Measurements from ENCODE around the gene NEBL. TPM values are rescaled to one million over a fixed set of nuclear protein-coding genes. Genes with fewer than 3 reads are reported as not detected.

Gene NEBL
- total RNA-seq, 1 experiment from 2014 or later, result 11.2 TPM

GRCh38 chr10:20817116-20817515 is 80.0 kb downstream of the NEBL start:
- CTCF ChIA-PET, result no interaction called here
- no TSS peak for BruUV-seq (replicated peaks)
- no peak for TF ChIP-seq CTCF (IDR thresholded peaks at IDR 0.05; ENCODE audit: unreplicated experiment)
- no peaks in the 10 kb centered on the region for H3K4me1 Mint-ChIP-seq (ENCODE audit: low read depth, unreplicated experiment)
- H3K4me3 Mint-ChIP-seq (ENCODE audit: low read depth, unreplicated experiment), result no peak overlapping the region
- intact Hi-C loops (cut with micrococcal nuclease; ENCODE audit: unreplicated experiment), result no loop called here
- DNase-seq, result no peak
- no peaks in the 10 kb centered on the region for H3K27me3 Mint-ChIP-seq (ENCODE audit: unreplicated experiment)
- no peaks in the 10 kb centered on the region for H3K36me3 Mint-ChIP-seq (ENCODE audit: insufficient read depth, unreplicated experiment)
- H3K9me3 Mint-ChIP-seq (ENCODE audit: low read depth, unreplicated experiment), result no peaks in the 10 kb centered on the region
- H3K27ac Mint-ChIP-seq (ENCODE audit: unreplicated experiment), result no peak overlapping the region

- no peak overlapping the region for H3K4me3 Mint-ChIP-seq (ENCODE audit: low read depth, unreplicated experiment)
- H3K36me3 Mint-ChIP-seq (ENCODE audit: insufficient read depth, unreplicated experiment), result no peaks in the 10 kb centered on the region
- intact Hi-C loops (cut with micrococcal nuclease; ENCODE audit: unreplicated experiment), result no loop called here
- H3K4me1 Mint-ChIP-seq (ENCODE audit: low read depth, unreplicated experiment), result no peaks in the 10 kb centered on the region
- H3K27me3 Mint-ChIP-seq (ENCODE audit: unreplicated experiment), result no peaks in the 10 kb centered on the region
- H3K9me3 Mint-ChIP-seq (ENCODE audit: low read depth, unreplicated experiment), result no peaks in the 10 kb centered on the region
- DNase-seq, result no peak
- CTCF ChIA-PET, result interaction anchor here (0.6 kb wide), 1 partner anchor 140 kb away, joined by 3 read pairs; no protein-coding TSS in a partner anchor
- BruUV-seq (replicated peaks), result no TSS peak
- H3K27ac Mint-ChIP-seq (ENCODE audit: unreplicated experiment), result no peak overlapping the region
- no peak for TF ChIP-seq CTCF (IDR thresholded peaks at IDR 0.05; ENCODE audit: unreplicated experiment)
Measured at GRCh38 chr10:20814116-20814515, 83.0 kb downstream of the NEBL start.

GRCh38 chr10:20811131-20811530 is 86.0 kb downstream of the NEBL start:
- CTCF ChIA-PET, result no interaction called here
- TF ChIP-seq CTCF (IDR thresholded peaks at IDR 0.05; ENCODE audit: unreplicated experiment), result no peak
- H3K9me3 Mint-ChIP-seq (ENCODE audit: low read depth, unreplicated experiment), result no peaks in the 10 kb centered on the region
- no peak overlapping the region for H3K4me3 Mint-ChIP-seq (ENCODE audit: low read depth, unreplicated experiment)
- no TSS peak for BruUV-seq (replicated peaks)
- no peak for DNase-seq
- no peaks in the 10 kb centered on the region for H3K4me1 Mint-ChIP-seq (ENCODE audit: low read depth, unreplicated experiment)
- H3K27me3 Mint-ChIP-seq (ENCODE audit: unreplicated experiment), result no peaks in the 10 kb centered on the region
- no peaks in the 10 kb centered on the region for H3K36me3 Mint-ChIP-seq (ENCODE audit: insufficient read depth, unreplicated experiment)
- intact Hi-C loops (cut with micrococcal nuclease; ENCODE audit: unreplicated experiment), result no loop called here
- no peak overlapping the region for H3K27ac Mint-ChIP-seq (ENCODE audit: unreplicated experiment)

GRCh38 chr10:20809631-20810030 is 87.5 kb downstream of the NEBL start:
- H3K36me3 Mint-ChIP-seq (ENCODE audit: insufficient read depth, unreplicated experiment), result no peaks in the 10 kb centered on the region
- intact Hi-C loops (cut with micrococcal nuclease; ENCODE audit: unreplicated experiment), result no loop called here
- H3K9me3 Mint-ChIP-seq (ENCODE audit: low read depth, unreplicated experiment), result no peaks in the 10 kb centered on the region
- DNase-seq, result no peak
- CTCF ChIA-PET, result interaction anchor here (0.6 kb wide), 1 partner anchor 1064 kb away, joined by 3 read pairs; no protein-coding TSS in a partner anchor
- H3K27ac Mint-ChIP-seq (ENCODE audit: unreplicated experiment), result no peak overlapping the region
- no peaks in the 10 kb centered on the region for H3K4me1 Mint-ChIP-seq (ENCODE audit: low read depth, unreplicated experiment)
- no peak overlapping the region for H3K4me3 Mint-ChIP-seq (ENCODE audit: low read depth, unreplicated experiment)
- no TSS peak for BruUV-seq (replicated peaks)
- no peaks in the 10 kb centered on the region for H3K27me3 Mint-ChIP-seq (ENCODE audit: unreplicated experiment)
- TF ChIP-seq CTCF (IDR thresholded peaks at IDR 0.05; ENCODE audit: unreplicated experiment), result no peak
